Activated CD8-positive, alpha-beta memory T cell treated with anti-CD3 and anti-CD28 coated beads for 36 hours (primary cell): ENCODE measurements around the gene TBC1D19. TPM values are rescaled to one million over a fixed set of nuclear protein-coding genes. Genes with fewer than 3 reads are reported as not detected.

Source experiments
- CTCF ChIA-PET: fragments of 350-600 bp; sonication (Branson Sonifier 250); formaldehyde crosslinking; loops from one replicate; lab custom pipeline; 2021; ENCODE audit warnings: antibody characterized with exemption; lab: Charles Lee
- POLR2A ChIA-PET: fragments of 350-600 bp; sonication (Branson Sonifier 250); formaldehyde crosslinking; loops from one replicate; lab custom pipeline; 2021; ENCODE audit warnings: antibody characterized with exemption; lab: Charles Lee
- total RNA-seq, 2 experiments: library from RNA; stranded (reverse); gene quantifications; one replicate each; pipeline ENCODE4 v1.2.3, GENCODE V29; 2021

The TBC1D19 gene
- total RNA-seq, 2 experiments from 2014 or later, result 4.2 to 5.6 TPM

DNA sequence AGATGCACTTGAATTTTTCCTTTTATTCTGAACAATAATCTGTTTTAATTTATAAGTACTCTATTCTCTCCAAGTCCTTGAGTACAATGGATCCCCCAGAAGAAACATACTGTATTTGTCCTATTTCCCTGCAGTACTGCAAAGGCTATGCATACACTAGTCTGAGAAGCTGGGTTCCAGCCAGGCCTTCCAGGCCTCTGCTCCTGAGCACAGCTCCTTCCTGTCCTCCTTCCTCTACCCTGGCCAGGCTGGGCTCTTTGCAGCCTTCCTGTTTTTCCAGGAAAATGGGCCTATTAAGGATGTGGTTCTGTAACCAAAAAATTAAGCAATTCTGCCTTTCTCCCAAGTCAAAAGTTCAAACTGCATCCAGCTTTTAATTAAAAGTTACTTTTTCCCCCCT, 208.8 kb downstream of the TBC1D19 start:
- ChIA-PET POLR2A (no interaction called here), CTCF (no interaction called here)

- ChIA-PET POLR2A (no interaction called here), CTCF (interaction anchor here (0.7 kb wide), 1 partner anchor 455 kb away, joined by 6 read pairs; no protein-coding TSS in a partner anchor)
Observed at GRCh38 chr4:26793735-26794134, 209.9 kb downstream of the TBC1D19 start.

GRCh38 chr4:26796081-26796480, 212.2 kb downstream of the TBC1D19 start:
- ChIA-PET POLR2A (no interaction called here), CTCF (no interaction called here)

- POLR2A ChIA-PET, result no interaction called here
Observed at GRCh38 chr4:26802790-26803189, 218.9 kb downstream of the TBC1D19 start.

DNA sequence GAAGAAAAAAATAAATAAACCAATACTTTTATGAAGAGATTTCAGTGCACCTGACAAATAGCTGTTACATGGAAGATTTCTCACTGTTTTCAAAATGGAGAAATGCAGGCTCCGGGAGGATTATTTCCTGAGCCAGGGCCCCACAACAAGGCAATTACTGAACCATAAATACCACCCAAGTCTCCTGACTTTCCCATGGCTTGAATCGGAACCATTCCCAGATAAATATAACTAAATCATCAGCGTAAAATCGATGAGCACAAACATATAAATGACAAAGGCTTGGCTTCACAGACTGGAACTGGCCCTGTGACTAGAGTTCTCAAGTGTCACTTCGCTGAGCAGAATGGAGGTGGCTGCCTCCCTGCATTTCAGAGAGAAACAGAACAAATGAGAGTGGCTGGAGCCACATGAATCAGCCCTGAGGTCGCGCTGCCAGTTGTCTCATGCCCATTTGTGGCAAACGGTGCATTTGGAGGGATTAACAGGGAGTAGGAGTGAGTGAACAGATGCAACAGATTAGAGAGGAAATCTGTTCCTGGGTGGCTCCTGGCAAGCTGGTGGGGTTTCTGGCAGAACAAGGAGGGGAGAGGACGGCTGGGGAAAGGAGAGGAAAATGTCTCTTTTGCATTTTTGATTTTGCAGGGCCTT, 219.5 kb downstream of the TBC1D19 start:
- POLR2A ChIA-PET, result no interaction called here
- CTCF ChIA-PET, result no interaction called here

More at GRCh38 chr4:26802790-26803189, 218.9 kb downstream of the TBC1D19 start:
- CTCF ChIA-PET, result no interaction called here

- ChIA-PET CTCF (no interaction called here), POLR2A (no interaction called here)
Observed at GRCh38 chr4:26804451-26804850, 220.6 kb downstream of the TBC1D19 start.

GRCh38 chr4:26804925-26805324, 221.0 kb downstream of the TBC1D19 start:
- CTCF ChIA-PET, result no interaction called here
- POLR2A ChIA-PET, result no interaction called here

Other genes with a start within 250 kb of the TBC1D19 start
- gene CCKAR, start 93.6 kb upstream of the TBC1D19 start, total RNA-seq, result not detected